Subcutaneous abdominal adipose tissue (tissue), 5 donors: ENCODE measurements around the gene DNAJB12.
A peak's percentile ranks its signal among the peaks of the same experiment; 100 is the strongest.
"Not testable (repeated sequence)": the region's sequence is repeated elsewhere in the genome, so short reads cannot be mapped to it uniquely, and the experiment has no call there.

Source experiments
- H3K27ac ChIP-seq: one replicate; pipeline ENCODE4 v1.7.0; 2013; ENCODE audit warnings: low read depth, mild to moderate bottlenecking, inconsistent platforms, low read length, moderate library complexity
- H3K27me3 ChIP-seq, 5 donors: one replicate each; pipeline ENCODE4 v1.7.0; 2013; ENCODE audit warnings: low read length in 5 of 5, inconsistent platforms in 1 of 5; ENCODE audit not compliant: control insufficient read depth in 5 of 5, insufficient read depth in 4 of 5
- H3K36me3 ChIP-seq, 5 donors: one replicate each; pipeline ENCODE4 v1.7.0; 2013; ENCODE audit warnings: low read length in 5 of 5; ENCODE audit not compliant: control insufficient read depth in 5 of 5, insufficient read depth in 5 of 5
- H3K4me1 ChIP-seq, 5 donors: one replicate each; pipeline ENCODE4 v1.7.0; 2013; ENCODE audit warnings: low read length in 5 of 5, mild to moderate bottlenecking in 3 of 5, moderate library complexity in 1 of 5; ENCODE audit not compliant: control insufficient read depth in 5 of 5, insufficient read depth in 5 of 5
- H3K4me3 ChIP-seq, 5 donors: one replicate each; pipeline ENCODE4 v1.7.0; 2013; ENCODE audit warnings: low read length in 5 of 5, low read depth in 1 of 5
- H3K9ac ChIP-seq, 5 donors: one replicate each; pipeline ENCODE4 v1.7.0; 2013; ENCODE audit warnings: low read length in 5 of 5, mild to moderate bottlenecking in 4 of 5, moderate library complexity in 3 of 5
- H3K9me3 ChIP-seq, 5 donors: one replicate each; pipeline ENCODE4 v1.7.0; 2013; ENCODE audit warnings: low read length in 5 of 5; ENCODE audit not compliant: control insufficient read depth in 5 of 5
- donor health status: healthy.
- donor health status: healthy.
- donor health status: healthy.
- donor health status: healthy.
- donor health status: healthy.

Gene DNAJB12

GRCh38 chr10:72310241-72310633 lies 44.5 kb downstream of the DNAJB12 start:
- Histone ChIP-seq H3K27ac (peak overlapping the region; percentile 43), H3K9ac (no peak overlapping the region), H3K4me3 (peak overlapping the region in 1 of 5 donors; percentile 23), H3K27me3 (no peaks in the 10 kb centered on the region), H3K9me3 (no peaks in the 10 kb centered on the region), H3K36me3 (no peaks in the 10 kb centered on the region), H3K4me1 (peaks cover 13 to 48% (median 43%) of the 10 kb centered on the region in 5 donors)

DNA sequence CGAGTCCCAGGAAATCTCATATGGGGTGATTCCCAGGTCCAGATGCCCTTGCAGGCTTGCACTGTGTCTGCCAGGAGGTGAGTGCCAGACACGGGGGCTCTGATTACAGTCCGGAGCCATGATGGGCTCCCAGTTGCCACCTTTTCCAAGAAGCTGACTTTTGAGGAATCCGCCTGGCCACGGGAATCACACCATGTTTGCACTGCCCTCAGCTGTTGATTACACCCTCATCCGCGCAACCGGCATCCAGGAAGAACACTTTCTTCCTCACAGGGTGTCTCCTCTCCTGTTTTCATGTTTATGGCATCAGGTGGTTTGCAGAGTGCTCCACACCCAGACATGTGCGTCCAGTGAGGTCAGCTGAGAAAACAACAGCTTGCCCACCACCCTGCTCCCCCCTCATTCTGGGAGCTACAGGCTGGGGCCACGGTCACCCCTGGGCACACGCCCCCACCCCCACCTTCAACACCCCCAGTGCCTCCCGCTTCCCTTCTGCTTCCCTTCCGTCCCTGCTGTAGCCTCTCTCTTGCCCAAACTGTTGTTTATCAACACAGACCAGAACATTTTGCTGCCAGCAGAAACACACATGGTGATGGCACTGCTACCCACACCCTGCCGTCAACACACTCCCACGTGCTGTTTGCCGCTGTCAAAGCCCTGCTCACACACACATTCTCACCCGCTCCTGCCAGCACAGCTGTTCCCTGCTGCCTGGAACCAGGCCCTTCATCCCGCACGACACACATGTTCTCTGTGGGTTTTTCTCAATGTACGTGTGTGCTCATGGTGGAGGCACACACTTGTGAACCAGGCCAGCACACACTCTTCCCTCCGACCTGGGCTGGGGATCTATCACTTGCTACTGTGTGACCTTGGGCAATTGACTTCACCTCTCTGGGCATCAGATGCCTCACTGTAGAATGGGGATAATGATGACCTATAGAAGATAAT lies 45.2 kb downstream of the DNAJB12 start:
- Histone ChIP-seq H3K36me3 (no peaks in the 10 kb centered on the region), H3K4me3 (no peak overlapping the region), H3K9me3 (no peaks in the 10 kb centered on the region), H3K27ac (no peak overlapping the region), H3K27me3 (no peaks in the 10 kb centered on the region), H3K4me1 (peaks cover 8 to 42% (median 36%) of the 10 kb centered on the region in 5 donors), H3K9ac (peak overlapping the region in 1 of 5 donors; percentile 31)

- no peak overlapping the region for H3K9ac ChIP-seq
- H3K4me1 ChIP-seq = peaks cover 8 to 36% (median 32%) of the 10 kb centered on the region in 5 donors
- no peaks in the 10 kb centered on the region for H3K27me3 ChIP-seq
- H3K36me3 ChIP-seq = no peaks in the 10 kb centered on the region
- H3K27ac ChIP-seq = peak overlapping the region; percentile 29
- H3K4me3 ChIP-seq = no peak overlapping the region
- H3K9me3 ChIP-seq = no peaks in the 10 kb centered on the region
These were observed 46.3 kb downstream of the DNAJB12 start for GRCh38 chr10:72308320-72308987.

- peak overlapping the region; percentile 29 for H3K27ac ChIP-seq
- H3K4me1 ChIP-seq = peaks cover 8 to 36% (median 32%) of the 10 kb centered on the region in 5 donors
- not testable (repeated sequence) for H3K9me3 ChIP-seq, H3K4me3 ChIP-seq, H3K9ac ChIP-seq, H3K36me3 ChIP-seq, H3K27me3 ChIP-seq
These were observed 47.0 kb downstream of the DNAJB12 start for GRCh38 chr10:72307711-72308110.

DNA sequence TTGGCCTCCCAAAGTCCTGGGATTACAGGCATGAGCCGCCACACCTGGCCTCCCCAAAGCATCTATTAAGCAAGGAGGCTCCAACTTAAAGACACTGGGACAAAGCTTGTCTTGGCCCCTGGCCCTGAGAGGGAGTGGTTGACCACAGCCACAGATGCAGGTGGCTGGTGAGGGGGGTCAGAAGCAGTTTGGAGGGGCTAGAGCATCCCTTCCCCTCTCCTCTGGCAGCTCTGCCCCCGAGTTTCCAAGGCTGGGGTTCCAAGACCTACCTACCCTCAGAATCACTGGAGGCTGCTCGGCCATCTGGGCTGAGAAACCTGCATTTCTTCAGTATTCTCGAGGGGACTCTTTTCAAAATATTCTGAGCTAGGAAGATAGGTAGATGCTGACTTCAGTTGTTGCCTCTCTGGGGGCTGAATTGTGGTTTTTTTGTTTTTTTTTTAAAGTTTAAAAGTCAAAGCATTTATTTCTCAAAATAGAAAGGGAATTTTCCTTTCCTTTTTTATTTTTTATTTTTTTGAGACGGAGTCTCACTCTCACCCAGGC lies 48.4 kb downstream of the DNAJB12 start:
- Histone ChIP-seq H3K27ac (no peak overlapping the region), H3K9me3 (no peaks in the 10 kb centered on the region), H3K4me1 (peaks cover 8 to 36% (median 32%) of the 10 kb centered on the region in 5 donors), H3K9ac (no peak overlapping the region), H3K27me3 (no peaks in the 10 kb centered on the region), H3K4me3 (no peak overlapping the region), H3K36me3 (no peaks in the 10 kb centered on the region)

- Histone ChIP-seq H3K9me3 (no peaks in the 10 kb centered on the region), H3K4me3 (no peak overlapping the region), H3K36me3 (no peaks in the 10 kb centered on the region), H3K27ac (no peak overlapping the region), H3K9ac (no peak overlapping the region), H3K27me3 (no peaks in the 10 kb centered on the region), H3K4me1 (peaks cover 3 to 13% (median 9%) of the 10 kb centered on the region in 5 donors)
These were observed 51.1 kb downstream of the DNAJB12 start for GRCh38 chr10:72303424-72304128.

DNA sequence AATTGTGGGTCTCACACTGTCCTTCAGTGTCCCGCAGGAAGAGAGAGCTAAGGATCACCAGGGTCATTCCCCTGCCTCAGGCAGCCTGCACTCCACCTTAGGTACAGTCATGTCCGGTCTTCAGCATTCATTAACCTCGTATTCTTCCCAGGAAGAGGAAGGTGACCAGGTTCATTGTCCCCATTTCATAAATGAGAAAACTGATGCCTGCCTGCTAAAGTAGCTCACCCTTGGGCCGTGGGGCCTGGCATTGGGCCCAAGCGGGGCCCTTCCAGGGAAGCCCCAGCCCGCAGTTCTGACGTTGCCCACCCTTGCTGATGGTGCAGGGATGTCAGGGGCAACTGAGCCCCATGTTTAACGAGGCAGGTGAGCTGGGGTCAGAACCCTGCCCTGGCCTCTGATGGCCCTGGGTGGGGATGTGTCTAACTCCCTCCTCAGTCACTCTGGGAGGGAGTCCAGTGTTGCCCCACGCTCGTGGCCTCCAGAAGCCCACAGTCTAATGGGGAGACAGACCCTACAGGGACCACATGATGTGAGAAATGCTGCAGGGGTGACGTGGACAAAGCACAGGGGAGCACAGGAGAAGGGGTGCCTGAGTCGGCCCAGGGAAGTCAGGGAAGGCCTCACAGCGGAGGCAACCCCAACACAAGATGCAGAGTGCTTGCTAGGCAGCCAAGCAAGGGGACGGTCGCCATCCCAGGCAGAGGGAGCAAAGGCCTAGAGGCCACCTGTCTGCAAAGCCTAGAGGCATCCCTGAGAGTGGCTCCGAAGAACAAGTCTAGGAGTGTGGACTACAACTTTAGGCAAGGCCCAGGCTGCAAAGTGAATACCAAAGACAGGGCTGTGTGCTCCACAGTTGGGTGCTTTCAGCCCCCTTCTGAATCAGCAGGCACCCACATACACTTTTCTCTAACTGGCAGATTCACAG lies 55.9 kb downstream of the DNAJB12 start:
- Histone ChIP-seq H3K9me3 (no peaks in the 10 kb centered on the region), H3K4me3 (no peak overlapping the region), H3K36me3 (no peaks in the 10 kb centered on the region), H3K4me1 (peaks cover 8 to 19% (median 13%) of the 10 kb centered on the region in 5 donors), H3K27me3 (peaks cover 0 to 3% (median 0%) of the 10 kb centered on the region in 5 donors), H3K9ac (peak overlapping the region in 2 of 5 donors; percentile 12 to 33), H3K27ac (peak overlapping the region; percentile 97)

DNA sequence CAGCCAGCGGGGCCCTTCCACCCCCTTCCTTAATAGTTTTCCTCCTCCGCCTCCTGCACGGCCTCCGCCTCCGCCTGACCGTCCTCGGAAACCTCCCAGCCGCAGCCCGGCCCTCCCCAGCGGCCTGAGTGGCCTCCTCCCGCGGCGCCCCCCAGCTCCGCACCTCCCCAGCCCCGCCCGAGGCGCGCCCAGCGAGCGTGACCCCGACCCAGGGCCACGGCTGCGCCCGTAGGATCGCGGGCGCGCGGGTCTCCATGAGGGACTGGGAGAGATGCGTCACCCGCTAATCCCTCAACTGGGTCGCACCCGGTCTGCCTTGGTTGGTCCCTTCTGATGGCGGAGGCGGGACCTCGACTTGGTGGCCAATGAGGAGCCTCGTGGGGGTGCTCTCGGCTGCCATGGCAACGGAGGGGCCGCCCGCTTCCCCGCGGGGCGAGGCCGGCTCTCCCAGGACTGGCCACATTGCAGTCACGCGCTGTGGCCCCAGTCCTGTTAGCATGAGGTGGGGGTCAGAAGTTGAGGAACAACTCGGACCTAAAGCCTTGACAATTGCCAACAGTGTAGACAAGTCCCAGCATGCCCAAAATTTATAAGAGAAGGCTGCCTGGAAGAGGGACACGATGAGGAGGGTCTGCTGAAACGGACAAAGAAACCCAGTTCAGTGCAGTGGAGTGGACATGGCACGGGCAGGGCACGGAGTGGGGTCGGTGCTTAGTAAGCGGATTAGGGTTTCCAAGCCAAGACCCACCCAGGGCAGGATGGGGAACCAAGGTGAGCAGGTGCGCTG lies 56.7 kb downstream of the DNAJB12 start:
- Histone ChIP-seq H3K27ac (peak overlapping the region; percentile 97), H3K4me1 (peaks cover 8 to 19% (median 13%) of the 10 kb centered on the region in 5 donors), H3K36me3 (no peaks in the 10 kb centered on the region)

More for the DNA sequence above, 56.7 kb downstream of the DNAJB12 start:
- H3K4me3 ChIP-seq = peak overlapping the region; percentile 66 to 79 (median 75)
- H3K27me3 ChIP-seq = peaks cover 0 to 3% (median 0%) of the 10 kb centered on the region in 5 donors
- H3K9ac ChIP-seq = peak overlapping the region; percentile 63 to 88 (median 81)
- no peaks in the 10 kb centered on the region for H3K9me3 ChIP-seq
